A549 (cell line): ENCODE data around the gene TOB1.

ENCODE experiments used
- BHLHE40 ChIP-seq: IDR thresholded peaks from 2 replicates; pipeline ENCODE4 v1.6.1; 2012; ENCODE audit warnings: low read depth, low read length, inconsistent platforms
- CTCF ChIP-seq: fragments of >200 bp; sonication (Bioruptor Twin); formaldehyde crosslinking; IDR thresholded peaks from 3 replicates; pipeline ENCODE4 v1.5.1; 2016
- JUNB ChIP-seq: fragments of >200 bp; sonication (Bioruptor Twin); formaldehyde crosslinking; IDR thresholded peaks from 2 replicates; pipeline ENCODE4 v1.6.1; 2016
- KDM5A ChIP-seq: fragments of 200-600 bp; sonication (generic); IDR thresholded peaks from 2 replicates; pipeline ENCODE4 v1.6.1; 2016; ENCODE audit warnings: antibody characterized with exemption, mild to moderate bottlenecking
- MYC ChIP-seq: IDR thresholded peaks from 2 replicates; pipeline ENCODE4 v1.6.1; 2012; ENCODE audit warnings: mild to moderate bottlenecking, inconsistent platforms, low read length, improper control_type of control experiment, borderline replicate concordance
- POLR2A ChIP-seq: IDR thresholded peaks from 2 replicates; pipeline ENCODE4 v1.6.1; 2012; ENCODE audit warnings: mild to moderate bottlenecking, low read length
- ZNF302 ChIP-seq: fragments of 250-450 bp; sonication (Bioruptor Pico); IDR thresholded peaks from 2 replicates; pipeline ENCODE4 v1.9.0; 2021; ENCODE audit warnings: inconsistent platforms, mild to moderate bottlenecking, moderate library complexity

GRCh38 chr17:50835301-50836234 is 30.6 kb downstream of the TOB1 start, which contains the start of gene WFIKKN2:
- TF ChIP-seq MYC (no peak), CTCF (no peak), KDM5A (no peak), BHLHE40 (no peak), ZNF302 (CRISPR knock-in tag) (no peak), POLR2A (no peak), JUNB (no peak)
